Uterus (tissue), 2 donors: ENCODE results near the gene ATP10D.

ENCODE experiments used
- POLR2A ChIP-seq, 2 donors: fragments of 450-650 bp; IDR thresholded peaks; one replicate each; pipeline ENCODE4 v1.6.1; 2016; ENCODE audit warnings: antibody characterized with exemption in 2 of 2, mild to moderate bottlenecking in 1 of 2, moderate library complexity in 1 of 2
- TF ChIP-seq, protein P1 (sequence below), 4 experiments: fragments of 200-600 bp in 2 of 4; fragments of 450-650 bp in 2 of 4; sonication (generic) in 2 of 4; IDR thresholded peaks; one replicate each; pipeline ENCODE4 v1.5.1; 2016 to 2019; ENCODE audit warnings: antibody characterized with exemption in 4 of 4, mild to moderate bottlenecking in 2 of 4, moderate library complexity in 1 of 4

DNA sequence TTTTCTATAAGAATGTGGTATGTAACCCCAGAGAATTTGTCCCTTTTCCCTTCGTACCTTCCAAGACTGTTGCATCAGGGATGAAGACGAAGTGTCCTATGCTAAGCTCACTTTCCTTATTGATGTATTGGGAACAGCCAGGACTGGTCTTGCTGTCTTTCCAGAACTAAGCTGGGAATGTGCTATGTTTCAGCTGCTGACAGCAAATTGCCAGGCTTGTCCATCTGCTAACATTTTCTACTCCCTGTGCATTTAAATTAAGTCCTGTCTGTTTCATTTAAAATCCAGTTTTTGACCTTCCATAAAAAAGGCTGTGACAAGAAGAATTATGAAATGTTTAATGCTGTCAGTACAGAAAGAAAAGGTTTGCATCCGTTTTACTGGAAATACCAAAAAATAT is 87.9 kb downstream of the ATP10D start:
- TF ChIP-seq, protein P1, sequence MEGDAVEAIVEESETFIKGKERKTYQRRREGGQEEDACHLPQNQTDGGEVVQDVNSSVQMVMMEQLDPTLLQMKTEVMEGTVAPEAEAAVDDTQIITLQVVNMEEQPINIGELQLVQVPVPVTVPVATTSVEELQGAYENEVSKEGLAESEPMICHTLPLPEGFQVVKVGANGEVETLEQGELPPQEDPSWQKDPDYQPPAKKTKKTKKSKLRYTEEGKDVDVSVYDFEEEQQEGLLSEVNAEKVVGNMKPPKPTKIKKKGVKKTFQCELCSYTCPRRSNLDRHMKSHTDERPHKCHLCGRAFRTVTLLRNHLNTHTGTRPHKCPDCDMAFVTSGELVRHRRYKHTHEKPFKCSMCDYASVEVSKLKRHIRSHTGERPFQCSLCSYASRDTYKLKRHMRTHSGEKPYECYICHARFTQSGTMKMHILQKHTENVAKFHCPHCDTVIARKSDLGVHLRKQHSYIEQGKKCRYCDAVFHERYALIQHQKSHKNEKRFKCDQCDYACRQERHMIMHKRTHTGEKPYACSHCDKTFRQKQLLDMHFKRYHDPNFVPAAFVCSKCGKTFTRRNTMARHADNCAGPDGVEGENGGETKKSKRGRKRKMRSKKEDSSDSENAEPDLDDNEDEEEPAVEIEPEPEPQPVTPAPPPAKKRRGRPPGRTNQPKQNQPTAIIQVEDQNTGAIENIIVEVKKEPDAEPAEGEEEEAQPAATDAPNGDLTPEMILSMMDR (IDR thresholded peaks at IDR 0.05), result no peak
- TF ChIP-seq POLR2A (IDR thresholded peaks at IDR 0.05), result no peak
